Transverse colon (tissue), 4 donors: ENCODE results near the gene ADK.

Experiments used
- CTCF ChIP-seq, 5 experiments: fragments of 200-600 bp in 3 of 5; fragments of 450-650 bp in 2 of 5; sonication (generic) in 3 of 5; IDR thresholded peaks; 1 replicate in 2 of 5; 2 replicates in 3 of 5; pipeline ENCODE4 v1.5.1; 2016 to 2017; ENCODE audit warnings: antibody characterized with exemption in 5 of 5, inconsistent platforms in 3 of 5, mild to moderate bottlenecking in 2 of 5, moderate library complexity in 1 of 5
- EP300 ChIP-seq: sonication (generic); formaldehyde crosslinking; IDR thresholded peaks from one replicate; pipeline ENCODE4 v1.6.1; 2017; ENCODE audit warnings: antibody characterized with exemption, low read depth
- POLR2A ChIP-seq: fragments of 450-650 bp; IDR thresholded peaks from one replicate; pipeline ENCODE4 v1.6.1; 2016; ENCODE audit warnings: antibody characterized with exemption, mild to moderate bottlenecking, moderate library complexity
- POLR2AphosphoS5 ChIP-seq, 3 donors: sonication (generic); formaldehyde crosslinking; IDR thresholded peaks; one replicate each; pipeline ENCODE4 v1.6.1; 2016; ENCODE audit warnings: antibody characterized with exemption in 3 of 3

GRCh38 chr10:74206746-74207145 lies 55.7 kb downstream of the ADK start:
- TF ChIP-seq CTCF (IDR thresholded peaks at IDR 0.05) (no peak), POLR2A (no peak), EP300 (no peak), POLR2AphosphoS5 (IDR thresholded peaks at IDR 0.05) (no peak)
